ENCODE measurements around the gene MON2.
"Not testable (repeated sequence)": the region's sequence is repeated elsewhere in the genome, so short reads cannot be mapped to it uniquely, and the experiment has no call there.

MON2 gene

DNA sequence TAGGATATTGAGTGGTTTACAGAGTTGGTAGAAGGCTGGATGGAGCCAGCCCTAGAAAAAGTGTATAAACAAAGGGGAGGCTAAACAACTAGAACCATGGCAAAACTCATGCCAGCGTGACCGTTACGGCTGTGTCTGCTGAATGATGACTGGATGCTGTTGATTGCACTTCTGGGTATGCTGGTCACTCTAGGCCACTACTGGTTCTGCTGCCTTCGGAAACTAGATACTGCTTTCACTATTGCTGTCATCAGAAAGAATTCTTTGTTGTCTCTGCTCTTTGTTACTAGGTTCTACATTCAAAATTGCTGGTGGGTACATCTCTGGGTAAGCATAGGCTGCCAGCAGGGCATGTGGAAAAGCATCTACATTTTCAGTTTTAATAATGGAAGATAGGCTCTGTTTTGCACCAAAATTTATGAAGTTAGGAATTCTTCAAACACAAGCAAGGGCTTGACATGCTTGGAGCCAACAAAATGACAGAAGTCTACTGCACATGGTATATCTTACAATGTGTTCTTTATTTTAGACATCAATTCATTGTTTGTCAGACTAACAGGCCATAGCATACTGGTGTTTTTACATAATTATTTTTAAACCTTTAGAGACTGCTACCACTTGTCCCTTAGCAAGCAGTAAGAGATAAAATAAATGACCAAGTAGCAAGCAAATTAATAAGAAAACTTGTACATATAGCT, 15.4 kb downstream of the MON2 start:
- no peak for DNase-seq

DNA sequence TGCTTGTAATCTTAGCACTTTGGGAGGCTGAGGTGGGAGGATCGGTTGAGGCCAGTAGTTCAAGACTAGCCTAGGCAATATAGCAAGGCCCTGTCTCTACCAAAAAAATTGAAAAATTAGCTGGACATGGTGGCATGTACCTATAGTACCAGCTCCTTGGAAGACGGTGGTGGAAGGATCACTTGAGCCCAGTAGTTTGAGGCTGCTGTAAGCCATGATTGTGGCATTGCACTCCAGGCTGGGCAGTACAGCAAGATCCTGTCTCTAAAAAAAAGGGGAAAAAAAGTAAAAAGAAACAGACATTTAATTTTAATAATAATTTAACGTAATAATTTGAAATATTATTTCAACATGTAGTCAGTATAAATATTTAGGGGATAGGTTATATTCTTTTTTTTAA, 16.1 kb downstream of the MON2 start:
- DNase-seq, result no peak

DNA sequence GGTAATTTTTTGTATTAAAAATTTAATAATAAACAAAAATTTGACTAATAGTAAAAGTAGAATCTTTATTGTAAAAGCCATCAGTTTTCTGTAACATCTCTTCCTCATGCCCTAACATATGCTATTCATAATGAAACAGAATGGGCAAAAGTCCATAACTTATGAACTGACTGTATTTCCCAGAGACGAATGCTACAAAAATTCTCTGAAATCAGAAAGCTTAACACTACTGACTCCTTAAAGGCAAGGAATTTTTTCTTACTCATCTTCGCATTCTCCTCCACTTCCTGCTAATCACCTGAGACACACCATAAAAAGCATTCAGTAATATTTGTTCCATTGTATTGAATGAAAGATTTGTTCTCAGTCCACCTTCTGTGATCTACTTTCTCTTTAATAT, 17.6 kb downstream of the MON2 start:
- DNase-seq, result no peak

DNA sequence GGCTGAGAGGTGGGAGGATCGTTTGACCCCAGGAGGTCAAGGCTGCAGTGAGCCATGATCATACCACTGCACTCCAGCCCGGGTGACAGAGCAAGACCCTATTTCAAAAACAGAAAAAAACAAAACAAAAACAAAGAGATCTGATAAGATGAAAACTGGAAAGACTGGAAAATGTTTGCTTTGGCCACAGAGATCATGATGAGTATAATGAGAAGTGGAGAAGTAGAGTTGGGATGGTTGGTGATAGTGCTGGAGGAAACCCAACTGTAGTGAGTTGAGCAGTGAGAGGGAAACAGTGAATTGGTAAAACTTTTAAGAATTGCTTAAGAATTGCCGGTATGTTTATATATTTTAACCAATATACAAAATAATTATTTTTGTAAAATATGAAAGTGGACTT, 39.2 kb downstream of the MON2 start:
- DNase-seq, result no peak

DNA sequence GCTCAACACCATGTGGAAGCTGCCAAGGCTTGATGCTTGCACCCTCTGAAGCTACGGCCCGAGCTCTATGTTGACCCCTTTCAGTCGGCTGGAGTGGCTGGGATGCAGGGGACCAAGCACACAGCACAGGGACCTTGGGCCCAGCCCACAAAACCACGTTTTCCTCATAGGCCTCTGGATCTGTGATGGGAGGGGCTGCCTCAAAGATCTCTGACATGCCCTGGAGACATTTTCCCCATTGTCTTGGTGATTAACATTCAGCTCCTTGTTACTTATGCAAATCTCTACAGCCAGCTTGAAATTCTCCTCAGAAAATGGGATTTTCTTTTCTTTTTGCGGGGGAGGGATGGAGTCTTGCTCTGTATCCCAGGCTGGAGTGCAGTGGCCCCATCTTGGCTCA, 46.3 kb downstream of the MON2 start:
- no peak for DNase-seq

DNA sequence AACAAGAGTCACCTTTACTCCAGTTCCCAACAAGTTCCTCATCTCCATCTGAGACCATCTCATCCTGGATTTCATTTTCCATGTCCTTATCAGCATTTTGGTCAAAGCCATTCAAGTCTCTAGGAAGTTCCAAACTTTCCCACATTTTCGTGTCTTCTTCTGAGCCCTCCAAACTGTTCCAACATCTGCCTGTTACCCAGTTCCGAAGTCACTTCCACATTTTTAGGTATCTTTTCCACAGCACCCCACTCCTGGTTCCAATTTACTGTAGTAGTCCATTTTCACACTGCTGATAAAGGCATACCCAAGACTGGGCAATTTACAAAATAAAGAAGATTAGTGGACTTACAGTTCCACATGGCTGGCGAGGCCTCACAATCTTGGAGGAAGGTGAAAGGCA, 47.5 kb downstream of the MON2 start:
- not testable (repeated sequence) for DNase-seq

DNA sequence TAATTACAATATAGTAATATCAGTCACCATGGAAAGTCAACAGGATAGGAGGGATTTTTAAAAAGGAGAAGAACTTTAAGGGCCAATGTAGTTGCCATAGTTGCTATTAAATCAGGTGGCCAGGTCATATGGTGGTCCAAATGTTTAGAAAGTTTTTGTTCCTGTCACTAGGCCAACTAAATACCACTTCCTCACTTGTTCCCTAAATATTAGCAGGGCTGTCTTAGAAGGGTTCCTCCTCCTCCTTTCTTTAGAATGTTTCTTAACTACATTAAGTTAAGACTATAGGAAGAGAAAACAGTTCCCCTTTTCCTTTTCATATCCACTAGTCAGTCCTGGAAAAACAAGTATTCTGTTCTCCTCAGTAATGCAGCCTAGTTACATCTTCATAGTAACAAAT, 50.3 kb downstream of the MON2 start:
- no peak for DNase-seq

DNA sequence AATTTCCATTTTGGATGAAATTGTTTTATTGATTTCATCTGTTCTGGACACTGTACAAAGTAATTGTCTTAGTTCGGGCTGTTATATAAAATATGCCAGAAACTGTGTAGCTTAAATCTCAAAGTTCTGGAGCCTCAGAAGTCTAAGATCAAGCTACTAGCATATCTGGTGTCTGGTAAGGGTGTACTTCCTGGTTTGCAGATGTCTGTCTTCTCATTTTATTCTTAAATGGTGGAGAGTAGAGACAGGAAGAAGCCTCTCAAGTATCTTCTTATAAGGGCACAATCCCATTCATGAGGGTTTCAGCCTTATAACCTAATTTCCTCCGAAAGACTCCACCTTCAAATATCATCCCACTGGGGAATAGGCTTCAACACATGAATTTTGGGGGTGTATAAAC, 51.3 kb downstream of the MON2 start:
- no peak for DNase-seq

DNA sequence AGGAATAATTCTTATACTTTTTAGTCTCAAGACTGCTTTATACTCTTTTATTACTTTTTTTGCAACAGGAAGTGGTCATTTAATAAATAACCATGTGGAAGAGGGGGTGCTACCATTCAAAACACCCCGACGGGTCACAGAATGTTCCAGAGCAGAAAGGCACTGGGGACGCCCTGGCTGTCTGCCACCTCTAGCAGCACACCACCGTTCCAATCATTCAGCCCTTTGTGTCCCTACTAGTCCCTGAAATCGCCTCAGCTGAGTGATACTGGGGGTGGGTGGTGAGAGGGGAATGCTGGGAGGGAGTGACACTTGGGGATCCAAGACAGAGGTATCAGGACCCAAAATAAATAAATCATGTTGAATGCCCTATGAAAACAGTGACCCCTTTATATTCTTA, 52.4 kb downstream of the MON2 start:
- DNase-seq, result no peak

DNA sequence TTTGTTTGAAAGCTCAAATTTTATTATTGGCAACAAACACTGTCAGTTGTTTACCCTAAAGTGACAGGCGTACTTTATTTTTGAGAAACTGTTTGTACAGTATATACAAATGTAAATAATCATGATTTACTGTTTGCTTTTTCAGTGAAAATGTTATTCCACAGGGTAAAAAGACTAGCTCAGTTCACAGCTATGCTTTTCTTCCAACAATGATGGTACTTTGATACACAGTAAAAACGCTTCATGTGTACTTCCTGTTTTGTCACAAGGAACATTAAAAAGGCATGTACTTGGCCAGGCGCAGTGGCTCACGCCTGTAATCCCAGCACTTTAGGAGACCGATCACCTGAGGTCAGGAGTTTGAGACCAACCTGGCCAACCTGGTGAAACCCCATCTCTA, 53.7 kb downstream of the MON2 start:
- DNase-seq, result no peak

DNA sequence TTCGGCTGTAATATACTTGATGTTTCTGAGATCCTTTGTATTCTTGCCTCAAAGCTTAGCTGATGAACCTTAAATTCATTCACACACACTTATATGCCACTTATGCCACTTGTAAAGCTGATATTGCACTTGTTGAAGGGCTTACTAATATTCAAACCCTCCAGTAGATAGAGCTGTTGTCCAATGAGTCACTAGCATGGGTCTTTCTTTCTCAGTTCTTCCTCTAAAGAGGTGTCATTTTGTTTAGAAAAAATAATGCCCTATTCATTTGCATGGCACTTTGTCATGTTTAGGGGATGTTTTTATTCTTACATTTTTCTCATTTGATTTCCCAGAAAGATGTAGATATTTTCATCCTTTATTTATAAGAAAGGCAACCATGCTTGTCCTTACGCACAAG, 56.4 kb downstream of the MON2 start:
- DNase-seq, result no peak

DNA sequence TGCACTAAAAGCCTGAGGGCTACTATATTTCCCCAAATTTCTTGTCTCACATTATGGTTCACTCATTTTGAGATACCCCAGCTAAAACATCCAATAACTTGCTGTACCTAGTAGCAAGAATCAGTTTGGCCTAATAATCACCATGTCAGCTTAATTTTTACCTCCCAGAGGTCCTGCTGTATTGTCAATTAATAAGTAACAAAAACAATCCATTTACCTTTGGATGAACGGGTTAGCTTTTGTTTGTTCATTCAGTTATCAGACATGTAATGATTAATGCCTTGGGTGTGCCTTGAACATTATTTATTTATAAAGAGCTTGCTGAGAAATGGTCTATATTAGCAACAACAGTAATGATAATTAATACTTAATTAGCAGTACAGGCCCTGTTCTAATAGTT, 57.0 kb downstream of the MON2 start:
- no peak for DNase-seq

DNA sequence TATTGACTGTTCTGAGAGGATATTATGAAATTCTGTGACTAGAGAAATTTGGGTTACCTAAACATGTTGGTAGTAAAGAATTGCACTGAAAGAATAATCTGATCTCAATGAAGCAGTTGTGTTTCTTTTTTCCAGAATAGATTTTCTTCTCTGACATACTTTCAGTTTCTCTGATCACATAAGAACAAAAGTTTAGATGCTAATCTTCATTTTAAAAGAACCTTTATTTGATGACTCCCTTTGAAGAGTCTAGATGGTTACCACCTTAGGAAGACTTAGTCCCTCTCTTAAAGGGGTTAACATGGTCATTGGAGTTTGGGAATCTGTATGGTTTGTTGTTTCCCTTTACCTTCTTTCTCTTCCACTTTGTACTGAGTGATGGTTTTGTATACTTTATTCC, 58.6 kb downstream of the MON2 start:
- DNase-seq, result no peak

DNA sequence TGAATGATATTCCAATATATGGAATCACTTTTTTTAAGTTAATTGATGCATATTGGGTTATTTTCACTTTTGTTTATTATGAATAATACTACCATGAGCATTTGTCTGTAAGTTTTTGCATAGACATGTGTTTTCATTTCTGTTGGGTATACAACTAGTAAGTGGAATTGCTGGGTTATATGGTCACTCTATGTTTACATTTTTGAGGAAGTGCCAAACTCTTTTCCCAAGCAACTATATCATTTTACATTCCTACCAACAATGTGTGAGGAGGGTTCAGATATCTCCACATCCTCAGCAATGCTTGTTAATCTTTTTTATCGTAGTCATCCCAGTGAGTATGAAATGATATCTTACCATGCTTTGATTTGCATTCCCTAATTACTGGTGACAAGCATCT, 64.0 kb downstream of the MON2 start:
- DNase-seq, result no peak

DNA sequence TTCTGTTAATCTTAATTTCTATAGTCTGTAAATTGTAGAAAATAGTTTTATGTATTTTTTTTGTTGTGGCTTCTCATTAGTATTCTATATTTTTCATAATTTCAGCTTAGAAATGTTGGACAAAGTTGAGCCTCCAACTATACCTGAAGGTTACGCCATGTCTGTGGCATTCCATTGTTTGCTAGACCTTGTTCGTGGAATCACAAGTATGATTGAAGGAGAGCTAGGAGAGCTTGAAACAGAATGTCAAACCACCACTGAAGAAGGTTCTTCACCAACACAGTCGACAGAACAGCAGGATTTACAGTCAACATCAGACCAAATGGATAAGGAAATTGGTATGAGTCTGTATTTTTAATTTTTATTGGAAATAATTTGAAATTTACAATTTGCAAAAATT, 65.7 kb downstream of the MON2 start:
- no peak for DNase-seq

DNA sequence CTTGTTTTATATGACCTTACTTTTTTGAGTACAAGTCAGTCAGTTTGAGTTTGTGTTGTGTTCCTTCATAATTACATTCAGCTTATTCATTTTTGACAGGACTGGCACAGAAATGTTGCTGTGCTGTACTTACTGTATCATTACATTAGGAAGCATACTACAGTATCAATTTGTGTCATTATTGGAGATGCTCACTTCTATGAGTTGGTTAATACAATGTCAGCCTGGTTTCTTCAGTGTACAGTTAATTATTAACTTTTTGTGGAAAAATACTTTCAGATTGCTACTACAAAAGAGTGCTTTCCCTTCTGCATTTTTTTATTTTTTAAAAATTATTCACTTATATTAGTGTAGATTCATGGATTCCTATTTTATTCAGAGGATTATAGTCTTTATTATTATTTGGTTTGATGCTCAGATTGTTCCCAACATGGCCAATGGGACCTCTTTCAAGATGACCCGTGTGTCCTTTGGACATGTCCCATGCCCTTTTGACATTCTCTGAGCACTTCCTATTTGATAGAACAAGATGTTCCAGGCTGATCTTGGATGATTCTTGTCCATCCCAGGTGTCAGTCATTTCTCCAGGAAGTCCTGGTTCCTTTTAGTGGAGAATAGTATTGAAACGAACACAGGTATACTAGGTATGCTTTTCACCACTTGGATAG, 66.6 kb downstream of the MON2 start:
- DNase-seq, result no peak

DNA sequence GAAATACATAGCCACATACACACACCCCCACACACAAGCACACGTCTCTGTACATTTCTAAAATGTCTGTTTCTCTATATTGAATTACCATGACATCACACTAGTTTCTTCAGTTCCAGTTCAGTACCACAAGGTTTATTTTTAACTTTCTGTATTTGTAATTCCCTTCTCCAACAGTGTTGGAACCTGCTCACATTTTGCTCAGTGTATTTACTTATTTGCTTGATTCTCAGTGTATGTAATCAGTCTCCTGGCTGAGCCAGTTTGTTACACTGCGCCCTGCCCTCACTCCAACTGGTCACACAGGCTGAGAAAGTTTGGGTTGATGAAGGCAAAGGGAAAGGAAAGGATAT, 67.1 kb downstream of the MON2 start:
- DNase-seq, result no peak

DNA sequence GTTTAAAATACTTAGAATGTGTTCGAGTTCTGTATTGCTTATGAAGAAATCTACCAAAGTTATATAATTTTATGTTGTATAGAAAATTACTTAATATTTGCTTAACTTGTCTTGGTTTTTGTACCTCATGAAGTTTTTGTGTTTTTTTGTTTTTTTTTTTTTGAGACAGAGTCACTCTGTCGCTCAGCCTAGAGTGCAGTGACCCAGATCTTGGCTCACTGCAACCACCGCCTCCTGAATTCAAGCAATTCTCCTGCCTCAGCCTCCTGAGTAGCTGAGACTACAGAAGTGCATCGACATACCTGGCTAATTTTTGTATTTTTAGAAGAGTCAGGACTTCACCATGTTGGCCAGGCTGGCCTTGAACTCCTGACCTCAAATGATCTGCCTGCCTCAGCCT, 69.9 kb downstream of the MON2 start:
- DNase-seq, result no peak

DNA sequence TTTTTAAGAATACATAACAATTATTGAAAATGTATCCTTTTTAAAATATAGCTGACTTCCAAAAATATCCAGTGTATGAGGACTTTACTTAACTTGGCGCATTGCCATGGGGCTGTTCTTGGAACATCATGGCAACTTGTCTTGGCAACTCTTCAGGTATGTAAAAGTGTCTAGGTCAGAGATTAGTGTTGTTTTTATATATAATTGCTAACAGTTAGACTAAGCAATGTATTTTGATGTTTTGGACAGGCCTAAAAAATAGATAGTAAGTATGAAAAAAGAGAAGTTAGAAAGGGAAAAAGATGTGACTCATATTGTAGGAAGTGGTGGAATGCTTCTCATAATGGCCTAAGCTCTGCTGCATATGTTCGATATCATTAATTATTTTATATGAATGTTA, 70.9 kb downstream of the MON2 start:
- DNase-seq, result no peak

DNA sequence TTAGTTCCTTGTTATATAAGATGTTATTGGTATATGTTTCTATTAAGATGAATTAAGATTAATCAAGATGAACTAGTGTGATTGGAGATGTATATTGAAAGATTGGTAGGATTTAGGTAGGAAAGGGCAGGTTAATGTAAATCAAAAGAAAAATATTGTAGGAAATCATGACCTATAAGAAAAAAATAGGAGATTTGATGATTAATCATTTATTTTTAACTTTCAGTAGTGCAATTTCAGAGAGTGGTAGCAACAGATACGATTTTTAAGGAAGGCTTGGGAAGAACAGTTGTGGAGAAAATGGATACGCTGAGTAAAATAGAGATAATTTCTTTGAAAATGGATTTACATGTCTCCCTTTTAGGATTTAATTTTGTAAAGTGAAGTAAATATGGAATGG, 73.7 kb downstream of the MON2 start:
- DNase-seq, result no peak

DNA sequence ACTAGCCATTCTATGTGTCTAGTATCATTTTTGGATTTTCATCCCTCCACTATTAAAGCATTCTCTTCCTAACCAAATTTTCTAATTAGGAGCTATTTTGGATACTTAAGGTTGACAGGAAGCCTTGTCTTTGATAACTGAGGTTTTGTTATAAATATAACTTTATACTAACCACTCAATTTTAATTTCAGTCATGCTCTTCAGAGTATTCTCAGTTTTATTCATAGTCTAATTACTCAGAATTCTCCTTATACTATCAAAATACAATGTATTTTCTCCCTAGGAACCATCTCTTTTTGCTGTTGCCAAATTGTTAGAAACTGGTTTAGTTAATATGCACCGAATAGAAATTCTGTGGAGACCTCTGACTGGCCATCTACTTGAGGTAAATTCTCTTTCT, 76.2 kb downstream of the MON2 start:
- DNase-seq, result no peak

DNA sequence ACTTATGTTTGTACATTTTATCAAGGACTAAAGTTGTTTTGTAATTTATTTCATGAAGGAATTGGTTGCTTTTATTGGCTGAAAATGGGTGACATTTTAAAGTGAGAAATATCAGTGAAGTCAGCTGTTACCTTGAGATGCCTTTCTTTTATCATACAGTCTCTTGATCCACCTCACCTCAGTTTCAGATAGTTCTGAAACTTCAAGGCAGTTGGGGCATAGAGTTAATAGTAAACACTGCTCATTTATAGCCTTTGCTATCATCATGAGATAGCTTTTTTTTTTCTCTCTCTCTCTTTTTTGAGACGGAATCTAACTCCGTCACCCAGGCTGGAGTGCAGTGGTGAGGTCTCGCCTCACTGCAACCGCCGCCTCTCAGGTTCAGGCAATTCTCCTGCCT, 76.7 kb downstream of the MON2 start:
- DNase-seq, result no peak

DNA sequence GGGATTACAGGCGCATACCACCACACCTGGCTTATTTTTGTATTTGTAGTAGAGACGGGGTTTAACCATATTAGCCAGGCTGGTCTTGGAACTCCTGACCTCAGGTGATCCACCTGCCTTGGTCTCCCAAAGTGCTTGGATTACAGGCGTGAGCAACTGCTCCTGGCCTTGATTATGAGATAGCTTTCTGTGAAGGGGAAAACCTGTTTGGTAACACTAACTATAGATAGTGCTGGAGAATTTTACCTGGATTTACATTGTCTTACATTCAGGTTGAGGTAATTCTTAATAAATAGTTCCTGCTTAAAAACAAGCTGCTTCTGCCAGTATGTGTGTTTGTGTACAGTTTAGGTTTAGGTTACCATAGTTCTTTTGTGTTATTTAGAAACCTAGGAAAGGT, 77.1 kb downstream of the MON2 start:
- DNase-seq, result no peak

DNA sequence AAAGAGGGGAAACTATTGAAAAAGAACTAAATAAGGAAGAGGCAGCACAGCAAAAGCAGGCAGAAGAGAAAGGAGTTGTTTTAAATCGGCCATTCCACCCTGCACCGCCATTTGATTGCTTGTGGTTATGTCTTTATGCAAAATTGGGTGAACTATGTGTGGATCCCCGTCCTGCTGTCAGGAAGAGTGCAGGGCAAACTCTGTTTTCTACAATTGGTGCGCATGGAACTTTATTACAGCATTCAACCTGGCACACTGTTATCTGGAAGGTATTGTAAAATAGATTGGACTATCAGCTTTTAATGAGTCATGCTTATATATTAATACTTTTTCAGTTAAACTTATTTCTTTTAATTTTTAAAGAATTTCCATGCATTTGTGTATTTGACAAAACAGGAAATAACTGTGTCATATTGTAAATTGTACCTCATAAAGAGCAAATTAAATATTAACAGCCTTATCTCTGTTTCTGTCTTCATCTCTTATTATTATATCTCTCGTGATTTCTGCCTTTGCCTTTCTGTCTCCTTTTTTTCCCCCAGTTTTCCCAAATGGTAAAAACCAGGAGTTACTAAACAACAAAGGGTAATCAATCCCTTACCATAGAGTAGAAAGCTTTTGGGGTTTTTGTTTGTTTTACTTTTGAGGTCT, 86.4 kb downstream of the MON2 start:
- no peak for DNase-seq

DNA sequence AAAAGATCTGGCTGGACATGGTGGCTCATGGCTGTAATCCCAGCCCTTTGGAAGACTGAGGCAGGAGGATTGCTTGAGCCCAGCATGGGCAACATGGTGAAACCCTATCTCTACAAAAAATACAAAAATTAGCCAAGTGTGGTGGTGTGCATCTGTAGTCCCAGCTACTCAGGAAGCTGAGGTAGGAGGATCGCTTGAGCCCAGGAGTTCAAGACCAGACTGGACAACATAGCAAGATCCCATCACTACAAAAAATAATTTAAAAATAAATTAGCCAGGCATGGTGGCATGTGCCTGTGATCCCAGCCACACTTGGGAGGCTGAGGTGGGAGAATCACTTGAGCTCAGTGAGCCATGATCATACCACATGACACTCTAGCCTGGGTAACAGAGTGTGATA, 92.7 kb downstream of the MON2 start:
- not testable (repeated sequence) for DNase-seq
